HTERT RPE-1 (cell line): Measurements from ENCODE around the gene ARHGAP27.
"Not testable (repeated sequence)": the region's sequence is repeated elsewhere in the genome, so short reads cannot be mapped to it uniquely, and the experiment has no call there.

Experiments
- in situ Hi-C: fragments of 300-500 bp; cut with MboI; formaldehyde crosslinking; loops from 4 replicates; pipeline ENCODE4 v1.14.3; 2020; ENCODE audit warnings: low sequenced_read_pairs

The ARHGAP27 gene

GRCh38 chr17:45446872-45447625 is 14.4 kb upstream of the ARHGAP27 start:
- in situ Hi-C loops: not testable (repeated sequence)

- in situ Hi-C loops: not testable (repeated sequence)
These were observed 13.5 kb upstream of the ARHGAP27 start for GRCh38 chr17:45445901-45446743.

GRCh38 chr17:45444856-45445820 is 12.5 kb upstream of the ARHGAP27 start:
- in situ Hi-C loops: not testable (repeated sequence)

DNA sequence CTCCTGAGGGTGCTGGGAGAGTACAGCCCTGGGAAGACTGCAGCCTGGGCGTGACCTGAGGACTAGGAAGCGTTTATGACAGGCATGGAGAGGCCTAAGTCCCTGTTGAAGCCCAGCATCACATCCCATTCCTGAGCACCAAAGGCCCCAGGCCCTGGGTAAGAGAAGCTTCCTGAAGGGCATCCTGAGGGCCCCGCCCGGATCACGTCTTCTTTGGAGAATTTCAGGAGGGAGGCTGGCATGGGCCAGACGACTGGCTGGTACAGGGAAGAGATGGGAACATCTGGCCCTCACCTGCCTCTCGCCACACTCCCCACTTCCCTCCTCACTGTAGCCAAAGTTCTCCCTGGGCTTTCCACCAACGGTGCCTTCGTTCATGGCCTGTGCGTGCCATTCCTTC is 11.6 kb upstream of the ARHGAP27 start:
- in situ Hi-C loops: not testable (repeated sequence)

DNA sequence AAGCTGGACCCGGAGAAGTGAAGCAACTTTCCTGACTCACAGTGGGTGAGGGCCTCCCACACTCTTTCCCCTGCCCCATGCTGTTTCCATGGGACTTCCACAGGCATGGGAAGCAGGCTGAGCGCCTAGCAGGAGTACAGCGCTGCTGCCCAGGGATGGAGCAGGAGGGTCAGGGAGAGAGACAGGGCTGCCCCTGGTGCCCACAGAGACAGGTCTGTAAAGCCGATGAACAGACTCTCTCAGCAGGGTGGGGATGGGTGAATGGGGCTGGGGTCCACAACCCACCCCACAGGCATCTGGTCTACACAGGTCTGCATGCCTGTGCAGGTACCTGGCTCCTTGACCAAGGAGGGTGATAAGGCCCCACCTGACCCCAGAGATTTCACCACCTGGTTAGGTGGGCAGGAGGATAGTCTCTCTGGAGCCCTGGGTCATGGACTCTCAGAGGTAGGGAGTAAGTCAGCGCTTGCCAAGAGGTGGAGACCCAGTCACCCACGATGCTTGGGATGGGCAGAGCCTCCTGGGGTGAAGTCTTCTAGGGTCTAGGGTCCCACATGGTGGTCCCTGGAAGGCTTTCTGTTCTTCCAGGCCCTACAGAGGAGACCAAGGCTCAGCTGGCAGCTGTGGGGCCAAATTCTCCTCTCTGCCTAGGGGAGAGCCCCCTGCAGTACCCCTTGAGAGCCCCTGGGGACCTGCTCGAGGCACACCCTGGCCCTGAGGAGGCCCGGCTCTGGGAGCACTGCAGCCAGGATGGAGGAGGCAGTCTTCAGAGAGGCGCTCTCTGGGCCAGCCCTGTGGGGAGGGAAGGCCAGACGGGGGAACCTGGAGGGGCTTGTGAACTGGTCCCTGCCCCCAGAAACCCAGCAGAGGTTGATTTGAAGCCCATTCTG is 10.9 kb upstream of the ARHGAP27 start:
- in situ Hi-C loops: not testable (repeated sequence)

GRCh38 chr17:45441526-45442310 is 9.0 kb upstream of the ARHGAP27 start:
- in situ Hi-C loops: no loop called here

DNA sequence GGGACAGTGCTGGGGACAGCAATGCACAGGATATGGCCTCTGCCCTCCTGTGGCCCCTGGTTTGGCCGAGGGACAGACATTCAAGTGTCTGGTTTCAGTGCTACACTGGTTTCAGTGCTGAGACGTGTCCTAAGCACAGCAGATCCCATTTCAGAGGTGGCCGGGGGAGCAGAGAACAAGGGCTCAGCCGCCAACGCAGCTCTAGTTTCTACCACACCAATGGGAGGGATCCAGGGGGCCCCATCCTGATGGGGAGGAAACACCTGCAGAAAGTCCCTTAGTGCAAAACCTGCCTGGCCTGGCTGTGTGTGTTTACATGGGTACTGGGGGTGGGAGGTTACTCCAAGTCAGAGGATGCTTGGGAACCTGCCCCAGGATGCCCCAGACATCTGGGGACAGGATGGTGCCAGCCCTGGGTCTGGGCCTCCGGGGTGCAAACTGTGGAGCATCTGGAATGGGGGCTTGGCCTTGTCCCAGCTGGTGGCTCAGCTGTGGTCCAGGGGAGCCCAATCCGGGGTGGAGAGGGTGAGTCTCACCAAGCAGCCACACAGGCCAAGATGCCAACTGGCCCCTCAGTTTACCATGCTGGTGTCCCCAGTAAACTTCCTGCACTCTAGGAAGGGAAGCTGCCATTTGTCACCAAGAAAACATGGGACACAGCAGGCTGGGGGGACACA is 8.3 kb upstream of the ARHGAP27 start:
- in situ Hi-C loops: not testable (repeated sequence)

DNA sequence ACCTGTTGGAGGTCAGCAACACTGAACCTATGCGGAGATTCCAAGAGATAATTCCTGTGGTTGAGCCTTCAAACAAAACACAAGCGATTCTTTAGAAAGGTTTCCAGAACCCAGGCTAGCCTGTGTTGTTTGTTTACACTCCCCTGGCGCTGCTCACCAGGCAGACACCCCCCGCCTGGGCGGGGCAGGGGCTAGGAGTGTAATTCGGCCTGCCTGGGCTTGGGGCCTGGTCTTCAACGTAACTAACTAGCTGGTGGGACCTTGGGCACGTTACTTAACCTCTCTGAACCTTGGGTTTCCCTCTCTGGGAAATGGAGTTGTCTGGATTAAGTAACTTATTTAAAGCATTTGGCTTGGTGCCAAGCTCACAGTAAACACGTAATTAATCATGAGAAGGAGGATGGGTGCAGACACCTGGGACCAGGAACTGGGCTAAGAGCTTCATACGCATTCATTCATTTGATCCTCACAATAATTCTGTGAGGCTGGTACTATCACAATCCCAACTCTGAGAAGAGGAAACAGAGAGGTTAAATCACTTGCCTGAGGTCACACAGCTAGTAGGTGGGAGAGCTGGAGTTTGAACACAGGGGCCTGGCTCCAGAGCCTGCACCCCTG is 7.6 kb upstream of the ARHGAP27 start:
- in situ Hi-C loops: no loop called here

GRCh38 chr17:45438931-45439610 is 6.4 kb upstream of the ARHGAP27 start:
- in situ Hi-C loops: no loop called here

DNA sequence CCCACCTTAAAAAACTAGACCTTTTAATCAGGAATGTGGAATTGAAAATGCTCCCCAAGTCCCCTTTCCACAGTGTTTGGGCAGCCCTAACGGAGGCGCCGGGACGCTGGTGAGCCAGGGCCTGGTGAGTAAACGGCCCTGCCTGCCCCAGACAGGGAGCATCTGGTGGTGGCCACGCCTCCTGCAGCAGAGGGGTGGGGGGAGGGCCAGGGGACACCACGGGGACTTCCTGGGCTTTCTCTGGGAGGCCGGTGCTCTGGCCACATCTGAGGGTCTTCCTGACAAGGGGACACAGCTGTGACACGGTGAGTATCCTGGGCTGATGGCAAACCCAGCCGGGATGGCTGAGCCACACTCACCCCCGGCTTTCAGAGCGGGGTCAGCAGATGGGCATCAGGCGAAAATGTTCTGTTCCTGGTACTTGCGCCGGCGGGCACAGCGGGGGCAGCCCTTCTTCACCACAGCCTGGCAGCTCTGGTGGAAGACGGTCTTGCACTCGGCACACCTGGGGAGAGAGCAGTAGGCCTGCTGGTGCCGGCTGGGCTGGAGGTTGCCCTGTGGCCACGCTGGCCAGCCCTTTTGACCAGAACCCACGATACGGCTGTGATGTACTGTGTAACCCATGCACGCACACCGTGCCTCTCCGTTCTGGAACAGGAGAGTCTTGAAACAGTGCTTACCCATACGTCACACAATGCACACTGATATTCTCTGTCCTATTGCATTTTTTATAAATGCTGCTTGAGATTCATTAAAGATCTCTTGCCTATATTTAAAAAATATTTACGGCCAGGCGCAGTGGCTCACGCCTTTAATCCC is 5.0 kb upstream of the ARHGAP27 start:
- in situ Hi-C loops: no loop called here

- in situ Hi-C loops: no loop called here
These were observed 4.2 kb upstream of the ARHGAP27 start for GRCh38 chr17:45436625-45437464.

GRCh38 chr17:45436161-45436560 is 3.5 kb upstream of the ARHGAP27 start:
- in situ Hi-C loops: no loop called here

- in situ Hi-C loops: no loop called here
These were observed 2.8 kb upstream of the ARHGAP27 start for GRCh38 chr17:45435481-45435880.

GRCh38 chr17:45433159-45433535 is 477 bp upstream of the ARHGAP27 start:
- in situ Hi-C loops: no loop called here

DNA sequence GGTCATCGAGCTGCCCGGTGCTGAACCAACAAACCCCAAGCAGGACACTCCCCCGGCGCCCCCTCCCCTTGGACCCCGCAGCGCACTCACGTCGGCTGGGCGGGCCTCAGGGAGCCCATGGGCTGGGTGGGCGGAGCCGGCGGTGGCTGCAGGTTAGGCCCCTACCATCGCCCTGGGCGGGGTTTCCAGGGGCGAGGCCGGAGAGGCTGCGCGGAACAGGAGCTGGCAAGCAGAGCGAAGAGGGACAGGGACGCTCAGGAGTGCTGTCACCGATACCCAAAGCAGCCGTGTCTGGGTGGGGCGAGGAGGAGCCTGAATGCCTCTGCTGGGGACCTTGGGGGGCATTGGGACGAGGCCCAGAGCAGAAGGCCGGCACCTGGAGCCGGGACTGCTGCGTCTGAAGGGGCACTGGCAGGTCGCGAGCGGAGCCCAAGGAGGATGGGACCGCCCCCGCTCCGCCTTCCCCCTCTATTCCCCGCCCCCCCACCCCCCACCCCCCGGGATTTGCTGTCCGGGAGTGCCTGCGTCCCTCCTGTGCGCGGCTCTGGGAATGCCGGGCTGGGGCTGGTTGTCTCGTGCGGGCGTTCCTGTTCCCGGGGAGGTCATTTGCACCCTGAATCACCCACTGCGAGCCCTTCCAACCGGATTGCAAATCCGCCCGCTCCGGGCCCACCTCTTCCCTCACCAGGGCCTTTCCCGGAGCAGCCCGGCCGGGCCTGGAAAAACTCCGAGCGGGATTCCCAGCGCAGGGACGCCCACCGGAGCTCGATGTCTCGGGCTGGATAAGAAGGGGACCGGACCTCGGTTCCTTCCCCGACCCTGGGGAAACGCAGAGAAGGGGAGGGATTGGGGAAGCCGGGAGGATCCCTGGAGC is 902 bp downstream of the ARHGAP27 start:
- in situ Hi-C loops: no loop called here
